Adipocyte (in vitro differentiated cells): ENCODE measurements around the gene SAT2.

Experiments
- DNase-seq: peaks from one replicate; pipeline ENCODE4 v3.0.0-alpha.2; 2015; ENCODE audit warnings: low read depth
- H3K27me3 ChIP-seq: replicated peaks from 2 replicates; pipeline ENCODE4 v1.7.0; 2013; ENCODE audit warnings: mild to moderate bottlenecking, low read length, moderate library complexity; ENCODE audit not compliant: control insufficient read depth, insufficient read depth
- H3K36me3 ChIP-seq: 2 replicates; pipeline ENCODE4 v1.7.0; 2013; ENCODE audit warnings: low read length, mild to moderate bottlenecking, moderate library complexity; ENCODE audit not compliant: control insufficient read depth, insufficient read depth, severe bottlenecking
- H3K4me1 ChIP-seq: 2 replicates; pipeline ENCODE4 v1.7.0; 2013; ENCODE audit warnings: mild to moderate bottlenecking, low read length, moderate library complexity; ENCODE audit not compliant: control insufficient read depth, insufficient read depth
- H3K4me3 ChIP-seq: 2 replicates; pipeline ENCODE4 v1.7.0; 2013; ENCODE audit warnings: mild to moderate bottlenecking, low read length, moderate library complexity
- H3K9ac ChIP-seq: 2 replicates; pipeline ENCODE4 v1.7.0; 2013; ENCODE audit warnings: mild to moderate bottlenecking, low read length, moderate library complexity
- H3K9me3 ChIP-seq: 2 replicates; pipeline ENCODE4 v1.7.0; 2013; ENCODE audit warnings: mild to moderate bottlenecking, low read length, moderate library complexity; ENCODE audit not compliant: control insufficient read depth

The SAT2 gene

GRCh38 chr17:7579001-7579833 is 48.4 kb downstream of the SAT2 start, which contains the start of gene CD68:
CD68 (plus strand) TSS chr17:7579638; CDS start chr17:7579678, 40 bp downstream.
- H3K27me3 ChIP-seq: no peaks in the 10 kb centered on the region
- no peaks in the 10 kb centered on the region for H3K9me3 ChIP-seq
- peak within 1 kb of the TSS; percentile 86 for H3K9ac ChIP-seq
- H3K36me3 ChIP-seq: peaks cover 49% of the 10 kb centered on the region
- H3K4me1 ChIP-seq: peaks cover 77% of the 10 kb centered on the region
- H3K4me3 ChIP-seq: peak within 1 kb of the TSS; percentile 70
- peak; percentile 89 for DNase-seq

GRCh38 chr17:7577327-7578199 is 50.1 kb downstream of the SAT2 start:
- no peak overlapping the region for H3K4me3 ChIP-seq
- H3K27me3 ChIP-seq: no peaks in the 10 kb centered on the region
- no peak for DNase-seq
- H3K9me3 ChIP-seq: no peaks in the 10 kb centered on the region
- H3K36me3 ChIP-seq: peaks cover 51% of the 10 kb centered on the region
- peaks cover 69% of the 10 kb centered on the region for H3K4me1 ChIP-seq
- peak overlapping the region; percentile 44 for H3K9ac ChIP-seq

DNA sequence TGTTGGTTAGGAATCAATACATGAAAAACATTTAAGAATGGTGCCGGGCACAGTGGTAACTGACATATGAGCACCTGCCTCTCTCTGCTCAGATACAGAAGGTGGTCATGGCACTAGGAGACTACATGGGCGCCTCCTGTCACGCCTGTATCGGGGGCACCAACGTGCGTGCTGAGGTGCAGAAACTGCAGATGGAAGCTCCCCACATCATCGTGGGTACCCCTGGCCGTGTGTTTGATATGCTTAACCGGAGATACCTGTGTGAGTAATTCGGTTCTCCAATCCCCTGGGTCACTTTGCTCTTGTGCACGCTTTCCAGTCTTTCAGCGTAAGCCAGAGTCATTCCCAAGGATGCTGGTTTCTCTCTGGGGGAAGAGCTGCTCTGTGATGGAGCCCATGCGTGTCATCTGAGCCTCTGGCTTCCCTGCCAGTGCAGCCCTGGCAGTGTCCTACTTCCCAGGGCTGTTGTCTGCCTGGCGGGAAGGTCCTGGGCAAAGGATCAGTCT is 51.1 kb downstream of the SAT2 start:
- Histone ChIP-seq H3K4me3 (peak overlapping the region; percentile 91), H3K9me3 (no peaks in the 10 kb centered on the region), H3K4me1 (peaks cover 67% of the 10 kb centered on the region), H3K27me3 (no peaks in the 10 kb centered on the region), H3K9ac (peak overlapping the region; percentile 100), H3K36me3 (peaks cover 52% of the 10 kb centered on the region)
- DNase-seq: no peak
